ENCODE measurements around the gene C1orf56. TPM values are rescaled to one million over a fixed set of nuclear protein-coding genes. Genes with fewer than 3 reads are reported as not detected.

The C1orf56 gene
- total and polyA plus RNA-seq, 2 donors (not counting 3 experiments of a cell fraction or from before 2014, with no cell fraction given): 3.0 to 3.5 TPM

- H3K27ac ChIP-seq (ENCODE audit: insufficient read depth, low read depth, low read length): no peak overlapping the region
- no peak overlapping the region for H3K4me3 ChIP-seq (replicated peaks in 1 of 3; ENCODE audit: insufficient read depth in 1 of 3, low read depth in 1 of 3, low read length in 3 of 3)
- H3K4me1 ChIP-seq (ENCODE audit: control insufficient read depth, extremely low read depth, insufficient read depth, low read length): peaks cover 20% of the 10 kb centered on the region
- H4K20me1 ChIP-seq (replicated peaks; ENCODE audit: control insufficient read depth, extremely low read depth, insufficient read depth, low read length): peaks cover 9% of the 10 kb centered on the region
- intact Hi-C loops (cut with micrococcal nuclease) (no loop called here), dilution Hi-C loops (cut with MboI; ENCODE audit: extremely low pct_ligation_motif_present, low sequenced_read_pairs) (no loop called here)
- FAIRE-seq: no peak
- H3K36me3 ChIP-seq (ENCODE audit: control insufficient read depth in 2 of 2, extremely low read depth in 1 of 2, insufficient read depth in 2 of 2, low read length in 2 of 2): peaks cover 32 to 37% of the 10 kb centered on the region in 2 experiments
- POLR2A ChIA-PET: no interaction called here
- TF ChIP-seq EZH2 (IDR thresholded peaks at IDR 0.05; ENCODE audit: borderline replicate concordance, low read depth, low read length, severe bottlenecking): no peak
- TF ChIP-seq GATA2 (IDR thresholded peaks at IDR 0.05; ENCODE audit: insufficient read depth, insufficient read length, low read depth, low read length): no peak
- no peak overlapping the region for H3K9ac ChIP-seq (replicated peaks; ENCODE audit: extremely low read depth, insufficient read depth, low read length)
- H3K9me3 ChIP-seq (replicated peaks; ENCODE audit: control insufficient read depth, insufficient read depth, low read length): no peaks in the 10 kb centered on the region
- no peak overlapping the region for H3K4me2 ChIP-seq (ENCODE audit: insufficient read depth, low read length)
- no peaks in the 10 kb centered on the region for H3K27me3 ChIP-seq (ENCODE audit: control insufficient read depth in 2 of 2, insufficient read depth in 2 of 2, low read length in 2 of 2)
- DNase-seq (ENCODE audit: low read depth, low spot score): no peak
- H2AFZ ChIP-seq (ENCODE audit: low read depth, low read length): no peak overlapping the region
- H3K9me1 ChIP-seq (replicated peaks; ENCODE audit: control insufficient read depth, extremely low read depth, insufficient read depth, low read length): no peaks in the 10 kb centered on the region
- BruUV-seq (replicated peaks): no TSS peak
- CTCF ChIA-PET: no interaction called here
- H3K79me2 ChIP-seq (ENCODE audit: control insufficient read depth, insufficient read depth, low read length): peaks cover 53% of the 10 kb centered on the region
Observed at GRCh38 chr1:151054971-151055547, 7.5 kb downstream of the C1orf56 start.

- Histone ChIP-seq H3K9me1 (replicated peaks; ENCODE audit: control insufficient read depth, extremely low read depth, insufficient read depth, low read length) (no peaks in the 10 kb centered on the region), H3K27ac (ENCODE audit: insufficient read depth, low read depth, low read length) (no peak overlapping the region), H3K4me1 (ENCODE audit: control insufficient read depth, extremely low read depth, insufficient read depth, low read length) (peaks cover 20% of the 10 kb centered on the region), H3K9ac (replicated peaks; ENCODE audit: extremely low read depth, insufficient read depth, low read length) (no peak overlapping the region), H3K4me2 (ENCODE audit: insufficient read depth, low read length) (no peak overlapping the region), H3K79me2 (ENCODE audit: control insufficient read depth, insufficient read depth, low read length) (peaks cover 58% of the 10 kb centered on the region), H3K27me3 (ENCODE audit: control insufficient read depth in 2 of 2, insufficient read depth in 2 of 2, low read length in 2 of 2) (no peaks in the 10 kb centered on the region), H3K4me3 (replicated peaks in 1 of 3; ENCODE audit: insufficient read depth in 1 of 3, low read depth in 1 of 3, low read length in 3 of 3) (no peak overlapping the region), H3K9me3 (replicated peaks; ENCODE audit: control insufficient read depth, insufficient read depth, low read length) (no peaks in the 10 kb centered on the region), H4K20me1 (replicated peaks; ENCODE audit: control insufficient read depth, extremely low read depth, insufficient read depth, low read length) (peaks cover 9% of the 10 kb centered on the region), H3K36me3 (ENCODE audit: control insufficient read depth in 2 of 2, extremely low read depth in 1 of 2, insufficient read depth in 2 of 2, low read length in 2 of 2) (peaks cover 31 to 37% of the 10 kb centered on the region in 2 experiments), H2AFZ (ENCODE audit: low read depth, low read length) (no peak overlapping the region)
- intact Hi-C loops (cut with micrococcal nuclease) (no loop called here), dilution Hi-C loops (cut with MboI; ENCODE audit: extremely low pct_ligation_motif_present, low sequenced_read_pairs) (no loop called here)
- DNase-seq (ENCODE audit: low read depth, low spot score) (no peak), FAIRE-seq (no peak)
- BruUV-seq (replicated peaks): no TSS peak
- ChIA-PET POLR2A (no interaction called here), CTCF (interaction anchor here (1.2 kb wide), 1 partner anchor 15 kb away, joined by 3 read pairs; the partner anchor contains the start of gene GABPB2)
- no peak for TF ChIP-seq MYC (IDR thresholded peaks at IDR 0.05; ENCODE audit: low read depth, low read length)
- no peak for TF ChIP-seq POLR2AphosphoS5 (IDR thresholded peaks at IDR 0.05; ENCODE audit: insufficient read depth, low read depth, low read length)
- no peak for TF ChIP-seq CTCF (IDR thresholded peaks at IDR 0.05; ENCODE audit: extremely low read depth in 1 of 2, insufficient read depth in 1 of 2, low read depth in 1 of 2, low read length in 2 of 2)
- no peak for TF ChIP-seq POLR2A (IDR thresholded peaks at IDR 0.05; ENCODE audit: low read depth, low read length)
- TF ChIP-seq EZH2 (IDR thresholded peaks at IDR 0.05; ENCODE audit: borderline replicate concordance, low read depth, low read length, severe bottlenecking): no peak
- no peak for TF ChIP-seq JUN (IDR thresholded peaks at IDR 0.05; ENCODE audit: borderline replicate concordance, insufficient read depth, insufficient read length, low read depth)
- no peak for TF ChIP-seq GATA2 (IDR thresholded peaks at IDR 0.05; ENCODE audit: insufficient read depth, insufficient read length, low read depth, low read length)
- no peak for TF ChIP-seq FOS (IDR thresholded peaks at IDR 0.05; ENCODE audit: borderline replicate concordance, insufficient read depth, low read length)
- no peak for TF ChIP-seq MAX (IDR thresholded peaks at IDR 0.05; ENCODE audit: insufficient read depth, insufficient read length)
Observed at GRCh38 chr1:151055581-151055980, 8.0 kb downstream of the C1orf56 start.

All from endothelial cell of umbilical vein (primary cell).